ENCODE measurements around the gene TWF2.

Gene TWF2

GRCh38 chr3:52262447-52262846 lies 23.5 kb upstream of the TWF2 start:
- in situ Hi-C loops (cut with HindIII; ENCODE audit: low pct_ligation_motif_present, low pct_unique_long_range_greater_than_20kb, low sequenced_read_pairs), result no loop called here
- no peak for DNase-seq

- in situ Hi-C loops (cut with HindIII; ENCODE audit: low pct_ligation_motif_present, low pct_unique_long_range_greater_than_20kb, low sequenced_read_pairs), result no loop called here
- no peak for DNase-seq
These were observed 20.5 kb upstream of the TWF2 start for GRCh38 chr3:52259448-52259847.

- DNase-seq, result no peak
These were observed 20.1 kb upstream of the TWF2 start for GRCh38 chr3:52259035-52259434.

GRCh38 chr3:52257911-52258310 lies 19.0 kb upstream of the TWF2 start:
- no peak for DNase-seq
- in situ Hi-C loops (cut with HindIII; ENCODE audit: low pct_ligation_motif_present, low pct_unique_long_range_greater_than_20kb, low sequenced_read_pairs), result no loop called here

More at GRCh38 chr3:52259035-52259434, 20.1 kb upstream of the TWF2 start:
- in situ Hi-C loops (cut with HindIII; ENCODE audit: low pct_ligation_motif_present, low pct_unique_long_range_greater_than_20kb, low sequenced_read_pairs), result no loop called here

- in situ Hi-C loops (cut with HindIII; ENCODE audit: low pct_ligation_motif_present, low pct_unique_long_range_greater_than_20kb, low sequenced_read_pairs), result no loop called here
- DNase-seq, result no peak
These were observed 17.7 kb upstream of the TWF2 start for GRCh38 chr3:52256622-52257021.

- DNase-seq, result no peak
- in situ Hi-C loops (cut with HindIII; ENCODE audit: low pct_ligation_motif_present, low pct_unique_long_range_greater_than_20kb, low sequenced_read_pairs), result no loop called here
These were observed 17.2 kb upstream of the TWF2 start for GRCh38 chr3:52256159-52256558.

GRCh38 chr3:52254608-52255007 lies 15.7 kb upstream of the TWF2 start:
- in situ Hi-C loops (cut with HindIII; ENCODE audit: low pct_ligation_motif_present, low pct_unique_long_range_greater_than_20kb, low sequenced_read_pairs), result no loop called here
- DNase-seq, result no peak

GRCh38 chr3:52253314-52254304 lies 14.7 kb upstream of the TWF2 start:
- in situ Hi-C loops (cut with HindIII; ENCODE audit: low pct_ligation_motif_present, low pct_unique_long_range_greater_than_20kb, low sequenced_read_pairs), result no loop called here
- DNase-seq, result no peak

GRCh38 chr3:52250122-52250521 lies 11.2 kb upstream of the TWF2 start:
- in situ Hi-C loops (cut with HindIII; ENCODE audit: low pct_ligation_motif_present, low pct_unique_long_range_greater_than_20kb, low sequenced_read_pairs), result no loop called here
- DNase-seq, result no peak

GRCh38 chr3:52249683-52250082 lies 10.7 kb upstream of the TWF2 start:
- in situ Hi-C loops (cut with HindIII; ENCODE audit: low pct_ligation_motif_present, low pct_unique_long_range_greater_than_20kb, low sequenced_read_pairs), result no loop called here

GRCh38 chr3:52248816-52249547 lies 10.0 kb upstream of the TWF2 start:
- no peak for DNase-seq
- in situ Hi-C loops (cut with HindIII; ENCODE audit: low pct_ligation_motif_present, low pct_unique_long_range_greater_than_20kb, low sequenced_read_pairs), result no loop called here

More at GRCh38 chr3:52249683-52250082, 10.7 kb upstream of the TWF2 start:
- no peak for DNase-seq

- no peak for DNase-seq
- in situ Hi-C loops (cut with HindIII; ENCODE audit: low pct_ligation_motif_present, low pct_unique_long_range_greater_than_20kb, low sequenced_read_pairs), result no loop called here
These were observed 9.2 kb upstream of the TWF2 start for GRCh38 chr3:52248165-52248541.

GRCh38 chr3:52247409-52248164 lies 8.6 kb upstream of the TWF2 start:
- DNase-seq, result no peak
- in situ Hi-C loops (cut with HindIII; ENCODE audit: low pct_ligation_motif_present, low pct_unique_long_range_greater_than_20kb, low sequenced_read_pairs), result no loop called here

GRCh38 chr3:52246728-52247408 lies 7.9 kb upstream of the TWF2 start:
- in situ Hi-C loops (cut with HindIII; ENCODE audit: low pct_ligation_motif_present, low pct_unique_long_range_greater_than_20kb, low sequenced_read_pairs), result no loop called here
- no peak for DNase-seq

GRCh38 chr3:52246264-52246620 lies 7.3 kb upstream of the TWF2 start:
- in situ Hi-C loops (cut with HindIII; ENCODE audit: low pct_ligation_motif_present, low pct_unique_long_range_greater_than_20kb, low sequenced_read_pairs), result no loop called here
- no peak for DNase-seq

GRCh38 chr3:52245322-52246263 lies 6.6 kb upstream of the TWF2 start, which contains the start of gene PPM1M:
Gene PPM1M, plus strand, starts transcription at chr3:52245759. Its CDS starts 66 bp downstream, at chr3:52245825.
- in situ Hi-C loops (cut with HindIII; ENCODE audit: low pct_ligation_motif_present, low pct_unique_long_range_greater_than_20kb, low sequenced_read_pairs), result no loop called here
- DNase-seq, result peak; percentile 42

- DNase-seq, result no peak
- in situ Hi-C loops (cut with HindIII; ENCODE audit: low pct_ligation_motif_present, low pct_unique_long_range_greater_than_20kb, low sequenced_read_pairs), result no loop called here
These were observed 5.1 kb upstream of the TWF2 start for GRCh38 chr3:52243791-52244628.
